Upper lobe of left lung (tissue), 6 donors: ENCODE data around the gene ELMOD3. TPM values are rescaled to one million over a fixed set of nuclear protein-coding genes. Genes with fewer than 3 reads are reported as not detected.
A peak's percentile ranks its signal among the peaks of the same experiment; 100 is the strongest.
"Not testable (repeated sequence)": the region's sequence is repeated elsewhere in the genome, so short reads cannot be mapped to it uniquely, and the experiment has no call there.

ENCODE experiments used
- ATAC-seq, 2 donors: fragments of 200-7000 bp; cut with Tn5 transposase; one replicate each; pipeline ENCODE4 v1.9.1; 2022; ENCODE audit warnings: mild to moderate bottlenecking in 2 of 2, moderate library complexity in 2 of 2; ENCODE audit not compliant: low FRiP score in 2 of 2
- DNase-seq, 2 donors: peaks; one replicate each; pipeline ENCODE4 v3.0.0-alpha.2; 2019 to 2020
- H3K27ac ChIP-seq, 4 donors: fragments of 200-600 bp; sonication (generic); one replicate each; pipeline ENCODE4 v1.5.1; 2016 to 2019
- H3K27me3 ChIP-seq, 4 donors: fragments of 200-600 bp; sonication (generic); one replicate each; pipeline ENCODE4 v1.5.1; 2017 to 2019
- H3K36me3 ChIP-seq, 4 donors: fragments of 200-600 bp; sonication (generic); one replicate each; pipeline ENCODE4 v1.5.1; 2016 to 2019
- H3K4me1 ChIP-seq, 4 donors: fragments of 200-600 bp; sonication (generic); one replicate each; pipeline ENCODE4 v1.5.1; 2018 to 2019
- H3K4me3 ChIP-seq, 4 donors: fragments of 200-600 bp; sonication (generic); one replicate each; pipeline ENCODE4 v1.5.1; 2017 to 2019; ENCODE audit warnings: mild to moderate bottlenecking in 2 of 4, moderate library complexity in 1 of 4
- H3K9me3 ChIP-seq, 4 donors: fragments of 200-600 bp; sonication (generic); one replicate each; pipeline ENCODE4 v1.5.1; 2018 to 2019
- EP300 ChIP-seq, 4 donors: sonication (generic); formaldehyde crosslinking; IDR thresholded peaks; one replicate each; pipeline ENCODE4 v1.5.1; 2017; ENCODE audit warnings: antibody characterized with exemption in 4 of 4, control low read depth in 2 of 4
- POLR2A ChIP-seq, 4 donors: fragments of 450-650 bp; IDR thresholded peaks; one replicate each; pipeline ENCODE4 v1.5.1; 2016 to 2017; ENCODE audit warnings: antibody characterized with exemption in 4 of 4, mild to moderate bottlenecking in 2 of 4
- POLR2AphosphoS5 ChIP-seq, 2 donors: sonication (generic); formaldehyde crosslinking; IDR thresholded peaks; one replicate each; pipeline ENCODE4 v1.5.1; 2017; ENCODE audit warnings: antibody characterized with exemption in 2 of 2
- WGBS, 2 donors: methylation state at CpG; one replicate each; pipeline ENCODE4 v1.1.5; 2017 to 2018; 5-methylcytosine and 5-hydroxymethylcytosine counted together
- total RNA-seq, 6 donors: library from RNA; depleted of rRNA in 4 of 6; stranded (reverse); fragments of >200 nt in 4 of 6; gene quantifications; one replicate each; pipeline versions ENCODE4 v1.1.0 to v1.2.1, GENCODE V29; 2016 to 2021
- TF ChIP-seq, protein P1 (sequence below), 6 experiments: fragments of 450-650 bp in 4 of 6; fragments of 200-600 bp in 2 of 6; sonication (generic) in 2 of 6; IDR thresholded peaks; one replicate each; pipeline ENCODE4 v1.5.1; 2016 to 2019; ENCODE audit warnings: antibody characterized with exemption in 6 of 6
- donor health status: DM: no; HTN: no; CAD: no; lungs with moderate emphysema.
- donor health status: DM: no; HTN: yes; CAD: no; lungs with severe emphysema.

Gene ELMOD3
- total RNA-seq, 6 donors from 2014 or later, result 13.2 to 82.8 (median 24.1) TPM

DNA sequence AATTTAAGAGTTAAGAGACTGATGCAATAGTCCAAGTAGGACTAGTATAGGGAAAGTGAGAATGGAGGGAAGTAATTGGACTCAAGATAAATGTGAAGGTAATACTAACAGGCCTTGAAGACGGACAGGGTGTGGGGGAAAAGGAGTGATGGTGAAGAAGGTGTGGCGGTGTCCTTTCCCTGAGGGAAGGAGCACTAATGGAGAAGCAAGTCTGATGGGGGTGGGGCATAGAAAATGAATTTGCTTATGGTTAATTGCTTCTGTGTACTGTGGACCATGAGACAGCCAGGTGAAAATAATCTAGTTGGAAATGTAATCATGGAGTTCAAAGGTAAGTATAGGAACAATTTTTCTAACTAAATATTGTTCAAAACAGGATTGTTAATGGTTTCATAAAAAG, 19.6 kb upstream of the ELMOD3 start:
- DNase-seq, result no peak
- Histone ChIP-seq H3K36me3 (no peaks in the 10 kb centered on the region), H3K27me3 (no peaks in the 10 kb centered on the region), H3K4me3 (no peak overlapping the region), H3K27ac (no peak overlapping the region), H3K4me1 (peaks cover 0 to under 1% (median 0%) of the 10 kb centered on the region in 4 donors), H3K9me3 (no peaks in the 10 kb centered on the region)
- TF ChIP-seq, protein P1, sequence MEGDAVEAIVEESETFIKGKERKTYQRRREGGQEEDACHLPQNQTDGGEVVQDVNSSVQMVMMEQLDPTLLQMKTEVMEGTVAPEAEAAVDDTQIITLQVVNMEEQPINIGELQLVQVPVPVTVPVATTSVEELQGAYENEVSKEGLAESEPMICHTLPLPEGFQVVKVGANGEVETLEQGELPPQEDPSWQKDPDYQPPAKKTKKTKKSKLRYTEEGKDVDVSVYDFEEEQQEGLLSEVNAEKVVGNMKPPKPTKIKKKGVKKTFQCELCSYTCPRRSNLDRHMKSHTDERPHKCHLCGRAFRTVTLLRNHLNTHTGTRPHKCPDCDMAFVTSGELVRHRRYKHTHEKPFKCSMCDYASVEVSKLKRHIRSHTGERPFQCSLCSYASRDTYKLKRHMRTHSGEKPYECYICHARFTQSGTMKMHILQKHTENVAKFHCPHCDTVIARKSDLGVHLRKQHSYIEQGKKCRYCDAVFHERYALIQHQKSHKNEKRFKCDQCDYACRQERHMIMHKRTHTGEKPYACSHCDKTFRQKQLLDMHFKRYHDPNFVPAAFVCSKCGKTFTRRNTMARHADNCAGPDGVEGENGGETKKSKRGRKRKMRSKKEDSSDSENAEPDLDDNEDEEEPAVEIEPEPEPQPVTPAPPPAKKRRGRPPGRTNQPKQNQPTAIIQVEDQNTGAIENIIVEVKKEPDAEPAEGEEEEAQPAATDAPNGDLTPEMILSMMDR (IDR thresholded peaks at IDR 0.05), result no peak
- TF ChIP-seq POLR2AphosphoS5 (IDR thresholded peaks at IDR 0.05) (no peak), POLR2A (IDR thresholded peaks at IDR 0.05) (no peak)
- 50 to 64% methylated on average over 2 of the region's 2 CpGs for WGBS, 2 donors
- no peak for ATAC-seq

DNA sequence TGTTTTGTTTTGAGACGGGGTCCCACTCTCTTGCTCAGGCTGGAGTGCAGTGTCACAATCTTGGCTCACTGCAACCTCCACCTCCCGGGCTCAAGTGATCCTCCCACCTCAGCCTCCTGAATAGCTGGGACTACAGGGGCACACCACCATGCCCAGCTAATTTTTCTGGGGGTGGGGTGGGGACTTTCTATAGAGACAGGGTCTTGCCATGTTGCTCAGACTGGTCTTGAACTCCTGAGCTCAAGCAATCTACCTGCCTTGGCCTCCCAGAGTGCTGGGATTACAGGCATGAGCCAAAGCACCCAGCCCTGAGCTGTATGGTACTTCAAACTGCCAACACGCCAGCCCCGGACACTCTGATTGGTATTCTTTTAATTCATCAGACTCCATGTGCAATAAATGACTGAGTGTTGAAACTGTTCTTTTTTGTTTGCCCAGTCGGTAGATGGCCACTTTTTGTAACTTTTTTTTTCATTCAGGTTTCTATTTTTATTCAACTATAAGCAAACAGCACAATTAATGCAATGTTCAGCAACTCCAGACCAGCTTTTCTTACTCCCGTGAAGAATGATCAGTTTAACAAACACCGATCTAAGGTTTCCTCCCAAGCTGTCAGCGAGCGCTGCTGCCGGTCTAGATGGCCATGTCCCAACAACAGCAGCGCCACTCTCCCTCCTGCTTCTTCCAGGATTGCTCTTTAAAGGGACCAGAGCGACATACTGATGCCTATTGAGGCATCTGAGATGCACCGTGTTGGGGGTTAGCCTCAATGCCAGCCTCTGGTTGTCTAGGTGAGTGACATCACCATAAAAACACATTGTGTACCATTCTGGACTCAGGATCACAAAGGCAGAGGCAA, 14.3 kb upstream of the ELMOD3 start:
- DNase-seq (peak in 1 of 2 donors; percentile 47), ATAC-seq (no peak)
- Histone ChIP-seq H3K4me1 (peaks cover 0 to 8% (median 0%) of the 10 kb centered on the region in 4 donors), H3K36me3 (peaks cover 5 to 26% (median 17%) of the 10 kb centered on the region in 4 donors), H3K27me3 (no peaks in the 10 kb centered on the region), H3K4me3 (no peak overlapping the region), H3K27ac (no peak overlapping the region), H3K9me3 (no peaks in the 10 kb centered on the region)
- WGBS, 2 donors, result 44 to 56% methylated on average over 13 of the region's 13 CpGs
- TF ChIP-seq, protein P1 (IDR thresholded peaks at IDR 0.05), result no peak
- TF ChIP-seq POLR2A (IDR thresholded peaks at IDR 0.05), result no peak
- no peak for TF ChIP-seq EP300 (IDR thresholded peaks at IDR 0.05)
- no peak for TF ChIP-seq POLR2AphosphoS5 (IDR thresholded peaks at IDR 0.05)

DNA sequence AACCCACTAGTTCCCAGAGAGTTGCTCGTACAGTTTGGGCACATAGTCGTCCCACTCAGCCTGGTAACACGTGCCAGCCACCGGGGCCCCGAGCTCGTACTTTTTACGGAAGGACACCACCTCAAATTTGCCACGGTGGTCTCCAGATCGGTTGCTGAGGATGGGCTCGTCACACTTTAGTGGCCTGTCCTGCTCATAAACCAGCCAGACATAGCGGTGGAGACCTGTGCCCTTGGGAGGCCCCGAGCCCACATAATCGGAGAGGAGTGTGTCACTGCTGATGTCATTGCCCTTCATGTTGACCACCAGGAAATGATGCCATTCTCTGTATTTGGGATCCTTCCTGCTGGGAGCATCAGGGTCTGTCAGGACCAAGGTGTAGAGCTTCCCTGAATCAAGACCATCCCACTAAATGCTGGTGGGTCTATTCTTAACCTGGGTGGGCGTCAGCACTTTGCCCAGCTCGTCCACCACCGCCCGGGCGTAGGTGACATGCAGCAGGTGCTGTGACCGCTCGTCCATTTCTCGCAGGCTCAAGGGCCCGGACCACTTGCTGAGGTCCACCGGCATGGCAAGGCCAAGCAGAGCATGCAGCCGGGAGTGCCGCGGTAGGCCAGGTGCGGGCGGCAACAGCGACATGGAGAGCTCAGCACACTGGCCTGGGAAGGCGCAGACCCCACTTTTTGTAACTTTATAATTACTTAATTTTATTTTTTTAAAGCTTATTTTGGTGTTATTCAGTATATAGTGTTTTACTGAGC, 13.1 kb upstream of the ELMOD3 start:
- TF ChIP-seq POLR2A (IDR thresholded peaks at IDR 0.05) (no peak), EP300 (IDR thresholded peaks at IDR 0.05) (no peak), POLR2AphosphoS5 (IDR thresholded peaks at IDR 0.05) (no peak)
- TF ChIP-seq, protein P1 (IDR thresholded peaks at IDR 0.05), result no peak
- H3K27ac ChIP-seq, result no peak overlapping the region
- no peak overlapping the region for H3K4me3 ChIP-seq
- WGBS, 2 donors, result 94 to 99% methylated on average over 15 to 30 of the region's 30 CpGs
- peaks cover 5 to 38% (median 28%) of the 10 kb centered on the region in 4 donors for H3K36me3 ChIP-seq
- H3K9me3 ChIP-seq, result no peaks in the 10 kb centered on the region
- peaks cover 0 to 8% (median 0%) of the 10 kb centered on the region in 4 donors for H3K4me1 ChIP-seq
- DNase-seq (peak in 1 of 2 donors; percentile 76), ATAC-seq (no peak)
- H3K27me3 ChIP-seq, result no peaks in the 10 kb centered on the region

DNA sequence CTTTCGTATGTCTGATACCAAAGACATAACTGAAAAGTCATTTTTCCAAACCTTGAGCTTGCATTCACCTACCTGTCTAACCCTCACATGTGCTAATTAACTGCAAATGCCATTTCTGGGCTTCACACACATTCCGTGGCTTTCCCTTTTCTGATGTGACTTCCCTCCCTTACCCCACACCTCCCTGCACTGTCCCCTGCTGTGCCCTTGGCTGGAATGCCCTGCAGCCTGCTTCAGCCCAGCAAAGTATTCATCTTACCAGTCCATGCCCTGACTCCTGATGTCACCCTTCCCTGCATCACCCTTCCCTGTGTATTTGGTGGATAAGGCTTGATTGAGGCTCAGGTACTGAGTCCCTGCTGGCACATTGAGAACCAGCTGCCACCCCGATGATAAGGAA, 12.4 kb upstream of the ELMOD3 start:
- WGBS, 2 donors, result 92 to 94% methylated on average over 2 to 3 of the region's 3 CpGs
- TF ChIP-seq, protein P1 (IDR thresholded peaks at IDR 0.05), result no peak
- no peak for TF ChIP-seq EP300 (IDR thresholded peaks at IDR 0.05)
- no peak for TF ChIP-seq POLR2AphosphoS5 (IDR thresholded peaks at IDR 0.05)
- no peak for TF ChIP-seq POLR2A (IDR thresholded peaks at IDR 0.05)
- Histone ChIP-seq H3K27me3 (no peaks in the 10 kb centered on the region), H3K27ac (no peak overlapping the region), H3K36me3 (peaks cover 5 to 45% (median 31%) of the 10 kb centered on the region in 4 donors), H3K4me3 (no peak overlapping the region), H3K9me3 (no peaks in the 10 kb centered on the region), H3K4me1 (peaks cover 0 to 8% (median 0%) of the 10 kb centered on the region in 4 donors)
- DNase-seq (no peak), ATAC-seq (no peak)

DNA sequence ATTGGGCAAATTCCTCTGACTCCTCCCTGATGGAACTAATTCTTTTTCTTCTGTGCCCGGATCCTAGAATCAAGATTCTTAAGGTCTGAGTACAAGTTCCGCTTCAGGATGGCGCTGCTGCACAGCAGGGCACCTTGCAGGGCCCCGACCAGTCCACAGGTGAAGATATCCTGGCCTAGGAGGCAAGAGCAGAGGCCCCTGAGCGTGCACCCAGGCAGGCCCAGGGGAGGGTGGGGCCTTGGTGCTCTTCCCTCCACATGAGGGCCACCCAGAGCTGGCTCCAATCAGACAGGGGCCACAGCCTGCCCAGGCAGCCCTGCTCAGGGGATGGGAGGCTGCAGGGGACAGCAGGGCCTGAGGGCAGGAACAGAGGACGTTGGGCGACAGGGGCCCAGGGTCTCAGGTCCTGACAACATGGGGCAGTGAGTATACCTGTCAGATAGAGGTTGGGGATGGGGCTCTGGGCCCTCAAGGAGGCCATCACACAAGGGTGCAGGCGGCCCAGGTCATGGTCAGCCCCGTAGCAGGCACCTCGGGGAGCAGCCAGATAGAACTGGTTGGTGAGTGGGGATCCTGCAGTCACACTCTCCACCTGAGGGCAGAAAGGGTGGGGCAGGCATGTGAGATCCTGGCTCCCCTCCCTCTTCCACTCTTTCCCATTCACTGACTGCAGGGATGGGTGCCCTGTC, 11.2 kb upstream of the ELMOD3 start:
- H3K9me3 ChIP-seq, H3K27ac ChIP-seq, H3K4me1 ChIP-seq, H3K4me3 ChIP-seq, H3K27me3 ChIP-seq, DNase-seq: not testable (repeated sequence)
- H3K36me3 ChIP-seq, result peaks cover 8 to 56% (median 33%) of the 10 kb centered on the region in 4 donors
- 94 to 97% methylated on average over 6 to 10 of the region's 10 CpGs for WGBS, 2 donors
- peak in 1 of 2 donors; percentile 27 for ATAC-seq
